Activated T-helper 2 cell treated with anti-CD3 and anti-CD28 coated beads, Interferon-gamma antibody, Interleukin-2, Interleukin-4, amounts not matched to agents 10 μg/mL and 5 μg/mL and 100 μg/mL, durations not matched to agents 14 hours and 24 hours and 36 hours (primary cell): Measurements from ENCODE around the gene LPCAT3. TPM values are rescaled to one million over a fixed set of nuclear protein-coding genes. Genes with fewer than 3 reads are reported as not detected.
A peak's percentile ranks its signal among the peaks of the same experiment; 100 is the strongest.

Experiments used
- DNase-seq: peaks from one replicate; pipeline ENCODE4 v3.0.0; 2021; ENCODE audit warnings: low spot score
- H3K27ac Mint-ChIP-seq: one replicate; pipeline ENCODE4 v1.8.0; 2021; ENCODE audit warnings: mixed read lengths
- H3K27me3 Mint-ChIP-seq: one replicate; pipeline ENCODE4 v1.8.0; 2021; ENCODE audit warnings: low read depth, mixed read lengths
- H3K36me3 Mint-ChIP-seq: one replicate; pipeline ENCODE4 v1.8.0; 2021; ENCODE audit warnings: low read depth, mixed read lengths
- H3K4me1 Mint-ChIP-seq: one replicate; pipeline ENCODE4 v1.8.0; 2021; ENCODE audit warnings: low read depth, mixed read lengths
- H3K4me3 Mint-ChIP-seq: one replicate; pipeline ENCODE4 v1.8.0; 2021; ENCODE audit warnings: low read depth, mild to moderate bottlenecking, moderate library complexity, mixed read lengths
- H3K9me3 Mint-ChIP-seq: one replicate; pipeline ENCODE4 v1.8.0; 2021; ENCODE audit warnings: mixed read lengths
- intact Hi-C: fragments of 100-400 bp; cut with micrococcal nuclease; formaldehyde crosslinking; loops from one replicate; pipeline ENCODE4 v1.15.1; 2023
- total RNA-seq: library from RNA; stranded (reverse); gene quantifications from 2 replicates; pipeline ENCODE4 v1.2.3, GENCODE V29; 2022

The LPCAT3 gene
- total RNA-seq, 1 donor from 2014 or later, result 30.9 TPM

DNA sequence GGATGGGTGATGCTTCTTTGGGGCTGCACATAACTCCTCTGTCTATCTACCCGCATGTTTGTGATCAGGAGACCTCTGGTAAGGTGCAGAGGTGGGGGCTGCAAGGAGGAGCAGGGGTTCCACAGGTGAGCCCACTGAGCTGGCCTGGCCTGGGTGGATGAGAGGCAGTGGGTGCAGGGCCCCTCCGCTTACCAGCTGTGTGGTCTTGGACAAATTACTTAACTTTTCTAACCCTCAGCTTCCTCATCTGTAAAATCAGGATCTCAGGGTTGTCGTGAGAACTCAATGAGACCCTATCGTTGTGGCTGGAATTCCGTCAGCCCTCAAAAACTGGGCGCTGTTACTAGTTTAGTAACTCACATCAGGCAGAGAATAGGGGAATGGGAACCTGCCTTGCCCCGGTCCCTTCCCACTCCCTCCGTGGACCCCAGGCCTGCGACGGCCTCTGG, 59.6 kb downstream of the LPCAT3 start:
- Mint-ChIP-seq H3K4me1 (peaks cover 73% of the 10 kb centered on the region), H3K36me3 (peaks cover 78% of the 10 kb centered on the region), H3K4me3 (peak overlapping the region; percentile 88), H3K27me3 (no peaks in the 10 kb centered on the region), H3K9me3 (no peaks in the 10 kb centered on the region), H3K27ac (peak overlapping the region; percentile 97)
- intact Hi-C loops, result no loop called here
- no peak for DNase-seq

- DNase-seq, result no peak
These were observed 60.3 kb downstream of the LPCAT3 start for GRCh38 chr12:6957741-6958608.

DNA sequence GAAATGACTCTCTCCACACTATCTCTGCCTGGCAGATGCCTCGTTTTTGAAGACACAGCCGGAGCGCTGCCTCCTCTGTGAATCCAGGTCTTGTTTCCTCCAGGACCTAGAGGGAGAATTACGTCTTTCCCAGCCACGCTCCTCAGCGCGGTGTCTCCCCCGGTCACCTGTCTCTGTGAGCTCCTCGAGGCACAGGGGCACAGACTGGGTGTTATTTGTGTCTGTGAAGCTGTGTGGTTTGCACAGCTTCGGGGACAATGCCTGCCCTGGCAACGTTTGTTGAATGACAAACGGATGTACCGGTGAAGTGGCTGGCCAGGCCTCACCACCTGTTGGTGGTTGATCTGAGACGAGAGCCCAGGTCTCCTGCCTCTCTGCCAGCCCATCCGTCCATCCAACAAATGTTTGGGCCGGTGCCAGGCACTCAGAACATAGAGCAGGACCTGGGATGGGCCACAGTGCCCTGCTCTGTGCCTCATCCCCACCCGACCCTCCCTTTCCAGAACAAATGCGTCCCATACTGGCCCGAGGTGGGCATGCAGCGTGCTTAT, 61.0 kb downstream of the LPCAT3 start:
- no peak for DNase-seq

More at GRCh38 chr12:6957741-6958608, 60.3 kb downstream of the LPCAT3 start:
- H3K4me3 Mint-ChIP-seq, result peak overlapping the region; percentile 88
- H3K27ac Mint-ChIP-seq, result peak overlapping the region; percentile 97
- H3K4me1 Mint-ChIP-seq, result peaks cover 78% of the 10 kb centered on the region
- intact Hi-C loops, result no loop called here
- H3K27me3 Mint-ChIP-seq, result no peaks in the 10 kb centered on the region
- H3K9me3 Mint-ChIP-seq, result no peaks in the 10 kb centered on the region
- peaks cover 85% of the 10 kb centered on the region for H3K36me3 Mint-ChIP-seq

DNA sequence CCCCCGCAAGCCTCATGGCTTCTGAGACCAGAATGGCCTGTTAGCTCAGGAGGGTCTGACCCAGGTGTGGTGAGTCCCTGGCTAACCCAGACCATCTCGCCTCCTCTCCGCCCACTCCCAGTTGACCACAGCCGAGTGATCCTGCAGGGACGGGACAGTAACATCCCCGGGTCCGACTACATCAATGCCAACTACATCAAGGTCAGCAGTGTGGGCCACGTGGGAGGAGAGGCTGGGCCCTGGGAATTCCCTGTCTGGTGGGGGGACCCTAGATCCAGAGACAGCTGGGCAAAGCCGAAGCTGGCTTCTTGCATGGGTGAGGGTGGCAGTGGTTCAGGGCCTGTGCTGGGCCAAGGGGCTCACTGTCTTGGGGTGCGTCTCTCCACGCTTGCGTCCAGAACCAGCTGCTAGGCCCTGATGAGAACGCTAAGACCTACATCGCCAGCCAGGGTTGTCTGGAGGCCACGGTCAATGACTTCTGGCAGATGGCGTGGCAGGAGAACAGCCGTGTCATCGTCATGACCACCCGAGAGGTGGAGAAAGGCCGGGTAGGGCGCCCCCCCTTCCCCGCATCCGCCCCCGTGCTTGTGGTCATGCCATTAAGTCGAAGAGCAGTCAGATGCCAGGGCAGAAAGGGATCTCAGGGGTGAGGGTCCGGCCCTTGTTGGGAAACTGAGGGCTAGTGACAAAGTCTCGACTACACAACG, 62.1 kb downstream of the LPCAT3 start:
- H3K36me3 Mint-ChIP-seq, result peaks cover 90% of the 10 kb centered on the region
- H3K27me3 Mint-ChIP-seq, result no peaks in the 10 kb centered on the region
- H3K9me3 Mint-ChIP-seq, result no peaks in the 10 kb centered on the region
- H3K27ac Mint-ChIP-seq, result peak overlapping the region; percentile 76
- DNase-seq, result no peak
- intact Hi-C loops, result no loop called here
- H3K4me3 Mint-ChIP-seq, result peak overlapping the region; percentile 50
- peaks cover 72% of the 10 kb centered on the region for H3K4me1 Mint-ChIP-seq

More for the DNA sequence above, 61.0 kb downstream of the LPCAT3 start:
- Mint-ChIP-seq H3K27ac (peak overlapping the region; percentile 76), H3K27me3 (no peaks in the 10 kb centered on the region), H3K36me3 (peaks cover 92% of the 10 kb centered on the region), H3K4me3 (peak overlapping the region; percentile 48), H3K4me1 (peaks cover 79% of the 10 kb centered on the region), H3K9me3 (no peaks in the 10 kb centered on the region)
- intact Hi-C loops, result no loop called here

DNA sequence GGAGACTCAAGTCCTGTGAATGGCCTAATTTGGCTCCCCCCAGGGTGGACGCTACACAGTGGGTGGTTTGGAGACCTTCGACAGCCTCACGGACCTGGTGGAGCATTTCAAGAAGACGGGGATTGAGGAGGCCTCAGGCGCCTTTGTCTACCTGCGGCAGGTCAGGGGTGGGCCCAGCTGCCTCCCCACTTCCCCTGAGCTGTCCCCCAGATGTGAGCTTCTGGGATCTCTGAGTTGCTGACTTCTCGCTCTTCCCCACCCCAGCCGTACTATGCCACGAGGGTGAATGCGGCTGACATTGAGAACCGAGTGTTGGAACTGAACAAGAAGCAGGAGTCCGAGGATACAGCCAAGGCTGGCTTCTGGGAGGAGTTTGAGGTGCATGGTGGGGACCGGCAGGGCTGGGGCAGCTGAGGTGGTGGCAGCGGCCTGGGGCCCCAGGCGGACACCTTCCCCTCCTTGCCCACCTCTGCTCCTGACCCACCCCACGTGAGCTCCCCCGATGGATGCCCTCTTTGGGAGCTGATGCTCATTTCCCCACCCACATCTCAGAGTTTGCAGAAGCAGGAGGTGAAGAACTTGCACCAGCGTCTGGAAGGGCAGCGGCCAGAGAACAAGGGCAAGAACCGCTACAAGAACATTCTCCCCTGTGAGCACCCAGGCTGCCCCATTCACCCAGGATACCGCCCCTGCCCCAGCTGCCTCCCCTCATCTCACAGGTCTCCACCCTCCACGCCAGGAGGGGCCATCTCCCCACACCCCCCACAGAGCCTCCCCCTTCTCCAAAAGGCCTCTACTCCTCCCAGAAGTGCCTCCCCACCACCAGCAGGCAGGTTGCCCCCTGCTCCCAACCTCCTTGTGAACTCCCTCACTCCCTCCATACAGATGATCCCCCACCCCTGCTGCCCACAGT, 62.9 kb downstream of the LPCAT3 start:
- no peak for DNase-seq
- Mint-ChIP-seq H3K27ac (peak overlapping the region; percentile 97), H3K4me1 (peaks cover 68% of the 10 kb centered on the region), H3K4me3 (peak overlapping the region; percentile 50), H3K36me3 (peaks cover 82% of the 10 kb centered on the region), H3K9me3 (no peaks in the 10 kb centered on the region), H3K27me3 (no peaks in the 10 kb centered on the region)
- intact Hi-C loops, result no loop called here

GRCh38 chr12:6954316-6955107, 63.8 kb downstream of the LPCAT3 start:
- intact Hi-C loops, result loop anchor here (5.0 kb wide), 1 partner anchor 422 kb away; the partner anchor contains the start of gene GAPDH
- H3K4me3 Mint-ChIP-seq, result peak overlapping the region; percentile 94
- H3K27me3 Mint-ChIP-seq, result no peaks in the 10 kb centered on the region
- peak overlapping the region; percentile 97 for H3K27ac Mint-ChIP-seq
- H3K36me3 Mint-ChIP-seq, result peaks cover 79% of the 10 kb centered on the region
- no peaks in the 10 kb centered on the region for H3K9me3 Mint-ChIP-seq
- H3K4me1 Mint-ChIP-seq, result peaks cover 75% of the 10 kb centered on the region
- DNase-seq, result no peak

DNA sequence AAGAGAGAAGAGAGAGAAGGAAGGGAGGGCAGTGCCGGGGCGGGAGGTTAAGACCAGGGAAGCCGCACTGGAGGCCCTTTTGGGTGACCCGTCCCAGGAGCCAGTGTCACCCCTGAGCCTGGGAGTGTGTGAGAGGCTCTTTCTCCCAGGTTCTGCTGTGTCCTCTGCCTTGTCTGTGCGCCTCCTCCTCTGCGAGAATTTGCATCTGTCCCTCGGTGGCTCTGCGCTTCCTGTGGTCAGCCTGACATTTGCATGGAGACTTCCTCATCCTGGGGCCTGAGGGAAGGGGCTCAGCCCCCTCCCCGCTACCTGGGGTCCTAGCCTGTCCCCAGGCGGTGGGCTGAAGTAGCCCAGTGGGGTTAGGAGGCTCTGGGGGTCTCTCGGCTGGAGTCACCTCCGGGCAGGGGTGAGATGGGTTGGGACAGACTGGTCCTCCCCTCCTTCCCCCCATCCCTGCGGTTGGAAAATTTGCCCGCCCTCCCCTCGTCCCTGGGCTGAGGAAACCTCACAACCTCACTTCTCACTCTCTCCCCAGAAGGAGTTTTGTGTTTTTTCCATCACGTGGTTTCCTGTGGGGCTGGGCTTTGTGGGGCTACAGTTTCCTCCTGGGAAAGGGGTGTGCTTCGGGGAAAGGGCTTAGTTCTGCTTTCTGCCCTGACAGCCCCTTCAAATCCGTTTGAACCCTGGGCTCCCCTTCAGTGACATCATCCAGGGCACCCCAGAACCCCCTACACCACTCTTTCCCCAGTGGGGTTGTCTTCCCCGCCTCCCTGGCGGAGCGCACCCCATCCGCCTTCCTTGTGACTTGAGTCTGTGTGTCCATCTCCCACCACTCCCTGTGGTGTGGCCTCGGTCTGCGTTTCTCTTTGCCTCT, 64.6 kb downstream of the LPCAT3 start:
- DNase-seq, result peak; percentile 79
- Mint-ChIP-seq H3K4me1 (peaks cover 74% of the 10 kb centered on the region), H3K27ac (peak overlapping the region; percentile 97), H3K4me3 (peak overlapping the region; percentile 94), H3K36me3 (peaks cover 77% of the 10 kb centered on the region), H3K27me3 (no peaks in the 10 kb centered on the region), H3K9me3 (no peaks in the 10 kb centered on the region)
- intact Hi-C loops, result loop anchor here (1.0 to 5.0 kb wide), 4 partner anchors 8 to 421 kb away; partner anchors contain the start of genes C12orf57, GAPDH and SPSB2

DNA sequence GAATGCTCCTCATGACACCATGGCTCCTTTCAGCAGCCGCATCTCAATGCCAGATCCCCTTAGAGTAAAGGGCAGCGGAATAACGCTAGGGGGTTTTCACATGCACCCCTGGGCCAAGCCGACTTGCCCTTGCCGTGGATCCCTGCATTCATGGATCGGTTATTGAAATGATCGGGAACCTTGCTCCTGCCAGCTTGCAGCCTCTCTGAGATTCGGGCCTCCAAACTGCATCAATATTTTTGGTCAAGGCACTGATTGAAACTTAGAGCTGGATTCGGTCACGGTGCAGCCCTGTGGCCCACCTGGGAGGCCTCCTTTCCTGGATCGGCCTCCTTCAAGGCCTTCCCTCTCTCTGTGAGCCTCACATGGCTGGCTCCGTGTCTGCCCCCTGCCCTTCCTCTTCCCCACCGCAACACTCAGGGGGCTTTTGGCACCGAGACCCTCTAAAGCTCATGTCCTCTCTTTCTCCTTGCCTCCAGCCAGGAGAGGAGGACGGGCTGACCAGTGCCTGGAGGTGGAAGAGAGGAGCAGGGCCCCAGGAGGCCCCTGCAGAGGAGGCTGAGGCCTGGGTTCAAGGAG, 65.3 kb downstream of the LPCAT3 start:
- Mint-ChIP-seq H3K27ac (peak overlapping the region; percentile 97), H3K27me3 (no peaks in the 10 kb centered on the region), H3K9me3 (no peaks in the 10 kb centered on the region), H3K36me3 (peaks cover 70% of the 10 kb centered on the region), H3K4me3 (peak overlapping the region; percentile 94), H3K4me1 (peaks cover 71% of the 10 kb centered on the region)
- no peak for DNase-seq
- intact Hi-C loops, result loop anchor here (1.0 to 5.0 kb wide), 4 partner anchors 8 to 421 kb away; partner anchors contain the start of genes C12orf57, GAPDH and SPSB2

DNA sequence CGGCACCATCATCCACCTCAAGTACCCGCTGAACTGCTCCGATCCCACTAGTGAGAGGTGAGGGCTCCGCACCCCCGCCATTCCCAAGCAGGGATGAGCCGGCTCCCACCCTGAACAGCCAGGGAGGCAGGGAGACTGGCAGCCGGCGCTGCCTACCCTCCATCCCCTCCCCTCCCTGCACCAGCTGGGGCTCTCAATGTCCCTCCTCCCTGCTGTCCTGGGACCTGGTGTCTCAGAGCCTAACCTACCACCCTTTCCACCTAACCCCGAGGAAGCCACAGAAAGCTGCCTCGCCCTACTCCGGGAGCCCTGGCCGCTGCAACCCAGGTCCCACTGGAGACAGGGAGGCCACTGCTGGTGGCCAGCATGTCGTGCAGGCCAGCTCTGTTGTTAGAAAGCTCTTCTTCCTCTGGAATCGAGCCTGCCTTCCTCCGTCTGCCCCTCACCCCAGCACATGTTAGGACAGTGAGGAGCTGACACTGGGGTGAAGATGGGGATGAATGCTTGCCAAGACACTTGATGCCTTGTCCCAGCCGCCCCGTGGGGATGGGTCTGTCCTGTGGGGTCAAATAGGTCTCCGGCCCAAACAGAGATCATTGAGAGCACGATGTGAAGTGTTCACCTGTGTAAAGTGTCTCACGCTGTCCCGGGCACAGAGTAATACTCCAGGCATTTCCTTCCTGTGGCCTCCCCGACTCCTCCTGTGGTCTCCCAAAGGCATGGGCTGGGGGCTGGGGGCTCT, 66.0 kb downstream of the LPCAT3 start:
- Mint-ChIP-seq H3K4me3 (peak overlapping the region; percentile 94), H3K36me3 (peaks cover 69% of the 10 kb centered on the region), H3K27ac (peak overlapping the region; percentile 97), H3K4me1 (peaks cover 72% of the 10 kb centered on the region), H3K9me3 (no peaks in the 10 kb centered on the region), H3K27me3 (no peaks in the 10 kb centered on the region)
- intact Hi-C loops, result loop anchor here (2.0 to 5.0 kb wide), 2 partner anchors 79 to 420 kb away; partner anchors contain the start of genes GAPDH and SPSB2
- no peak for DNase-seq

DNA sequence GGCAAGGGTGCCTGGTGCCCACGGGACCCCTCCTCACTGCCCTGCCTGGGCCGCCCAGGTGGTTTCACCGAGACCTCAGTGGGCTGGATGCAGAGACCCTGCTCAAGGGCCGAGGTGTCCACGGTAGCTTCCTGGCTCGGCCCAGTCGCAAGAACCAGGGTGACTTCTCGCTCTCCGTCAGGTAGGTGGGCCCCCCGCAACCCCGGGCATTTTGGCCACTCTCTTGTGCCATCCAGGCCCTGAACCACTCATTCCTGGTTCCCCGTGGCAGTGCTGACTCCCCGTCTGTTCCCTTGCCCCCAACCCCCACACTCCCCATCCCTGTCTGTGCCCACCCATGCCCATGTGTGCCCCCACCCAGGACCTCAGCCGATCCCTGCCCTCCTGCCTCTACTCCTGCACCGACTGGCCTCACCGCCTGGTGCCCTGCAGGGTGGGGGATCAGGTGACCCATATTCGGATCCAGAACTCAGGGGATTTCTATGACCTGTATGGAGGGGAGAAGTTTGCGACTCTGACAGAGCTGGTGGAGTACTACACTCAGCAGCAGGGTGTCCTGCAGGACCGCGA, 66.6 kb downstream of the LPCAT3 start:
- DNase-seq, result no peak
- intact Hi-C loops, result loop anchor here (2.0 to 5.0 kb wide), 2 partner anchors 79 to 419 kb away; partner anchors contain the start of genes GAPDH and SPSB2
- H3K27ac Mint-ChIP-seq, result peak overlapping the region; percentile 97
- H3K4me3 Mint-ChIP-seq, result peak overlapping the region; percentile 94
- peaks cover 71% of the 10 kb centered on the region for H3K4me1 Mint-ChIP-seq
- no peaks in the 10 kb centered on the region for H3K27me3 Mint-ChIP-seq
- peaks cover 67% of the 10 kb centered on the region for H3K36me3 Mint-ChIP-seq
- H3K9me3 Mint-ChIP-seq, result no peaks in the 10 kb centered on the region
